ENCODE data around the gene NOL4L. TPM values are rescaled to one million over a fixed set of nuclear protein-coding genes. Genes with fewer than 3 reads are reported as not detected.

NOL4L gene
- polyA plus RNA-seq, 2 of the 4 experiments (the other 2 are of a cell fraction): 9.5 to 11.8 TPM

DNA sequence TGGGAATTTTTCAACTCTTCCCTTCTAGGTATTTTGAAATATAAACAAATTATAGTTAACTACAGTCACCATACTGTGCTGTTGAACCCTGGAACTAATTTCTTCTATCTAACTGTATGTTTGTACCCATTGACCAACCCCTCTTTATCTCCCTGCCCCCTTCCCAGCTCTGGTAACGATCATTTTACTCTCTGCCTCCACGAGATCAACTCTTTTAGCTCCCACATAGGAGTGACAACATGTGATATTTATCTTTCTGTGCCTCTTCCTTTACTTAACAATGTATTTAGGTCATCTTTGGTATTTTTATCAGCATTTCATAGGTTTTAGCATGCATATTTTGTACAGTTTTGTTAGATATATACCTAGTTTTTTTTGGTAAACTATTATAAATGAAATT is 181.1 kb downstream of the NOL4L start:
- Histone ChIP-seq H3K4me1 (no peaks in the 10 kb centered on the region), H3K27ac (no peak overlapping the region), H3K4me3 (no peak overlapping the region), H3K4me2 (no peak overlapping the region), H3K9me3 (no peaks in the 10 kb centered on the region)
- no peak for FAIRE-seq
- 84% methylated on average over 2 of the region's 2 CpGs for WGBS (ENCODE audit: missing lambda C conversion rate)
- DNase-seq (ENCODE audit: low read depth in 1 of 2, low spot score in 1 of 2): no peak
- ChIA-PET CTCF (interaction anchor here (1.0 kb wide), 1 partner anchor 27 kb away, joined by 3 read pairs; no protein-coding TSS in a partner anchor), POLR2A (no interaction called here)
- no peak for ATAC-seq
- no peak for TF ChIP-seq SMC3 (IDR thresholded peaks at IDR 0.05)

DNA sequence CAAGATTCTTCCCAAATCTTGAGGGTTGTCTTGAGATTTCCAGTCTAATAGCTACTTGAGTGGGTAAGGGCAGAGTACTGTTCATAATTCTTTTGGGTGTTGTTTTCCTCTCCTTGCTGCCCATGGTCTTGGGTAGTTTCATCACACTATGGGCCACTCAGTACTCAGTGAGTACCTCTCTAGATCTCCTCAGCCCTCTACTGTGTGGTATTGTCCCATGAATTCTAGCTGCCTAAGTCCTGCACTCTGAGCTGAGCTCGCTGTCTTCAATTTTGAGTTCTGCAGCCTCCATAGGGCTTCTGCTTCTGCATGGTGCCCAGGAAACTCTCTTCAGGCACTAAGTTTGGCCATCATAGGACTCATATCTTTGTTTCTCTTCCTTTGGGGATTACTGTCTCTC is 184.7 kb downstream of the NOL4L start:
- no peak overlapping the region for H3K4me3 ChIP-seq
- TF ChIP-seq HEYL (CRISPR knock-in tag; IDR thresholded peaks at IDR 0.05) (no peak), HOXB5 (CRISPR knock-in tag; IDR thresholded peaks at IDR 0.05) (no peak)
- DNase-seq (ENCODE audit: low read depth in 1 of 2, low spot score in 1 of 2) (no peak), ATAC-seq (peak in 1 of 2 experiments; percentile 20; a peak in 1 of 6 replicates), FAIRE-seq (no peak)
- no peaks in the 10 kb centered on the region for H3K4me1 ChIP-seq
- 94% methylated on average over 1 of the region's 1 CpG for WGBS (ENCODE audit: missing lambda C conversion rate)
- H3K9me3 ChIP-seq: no peaks in the 10 kb centered on the region
- no peak overlapping the region for H3K27ac ChIP-seq
- H3K4me2 ChIP-seq: no peak overlapping the region
- POLR2A ChIA-PET: no interaction called here
- CTCF ChIA-PET: no interaction called here

- WGBS (ENCODE audit: missing lambda C conversion rate): 95% methylated on average over 11 of the region's 11 CpGs
- FAIRE-seq (no peak), ATAC-seq (no peak), DNase-seq (ENCODE audit: low read depth in 1 of 2, low spot score in 1 of 2) (no peak)
- Histone ChIP-seq H3K9me3 (no peaks in the 10 kb centered on the region), H3K4me3 (no peak overlapping the region), H3K27ac (no peak overlapping the region), H3K4me1 (no peaks in the 10 kb centered on the region), H3K4me2 (no peak overlapping the region)
- no peak for TF ChIP-seq RCOR1 (IDR thresholded peaks at IDR 0.05; ENCODE audit: low read depth, low read length)
- TF ChIP-seq USF2 (IDR thresholded peaks at IDR 0.05): no peak
- no peak for TF ChIP-seq BHLHE40 (IDR thresholded peaks at IDR 0.05; ENCODE audit: low read depth, low read length)
- TF ChIP-seq ELK1 (IDR thresholded peaks at IDR 0.05; ENCODE audit: low read depth, low read length): no peak
- TF ChIP-seq NFE2L2 (conservative IDR thresholded peaks at IDR 0.05; ENCODE audit: low read length): no peak
- no peak for TF ChIP-seq CEBPB (IDR thresholded peaks at IDR 0.05)
- TF ChIP-seq TP53 (CRISPR knock-in tag; IDR thresholded peaks at IDR 0.05): no peak
- TF ChIP-seq SREBF2 (IDR thresholded peaks at IDR 0.05): no peak
- no peak for TF ChIP-seq CHD4 (IDR thresholded peaks at IDR 0.05; ENCODE audit: borderline replicate concordance)
- ChIA-PET CTCF (interaction anchor here (1.4 kb wide), 1 partner anchor 242 kb away, joined by 3 read pairs; no protein-coding TSS in a partner anchor), POLR2A (no interaction called here)
Observed at GRCh38 chr20:32397567-32398084, 187.5 kb downstream of the NOL4L start.

GRCh38 chr20:32396646-32397160 is 188.4 kb downstream of the NOL4L start:
- FAIRE-seq: no peak
- Histone ChIP-seq H3K27ac (no peak overlapping the region), H3K4me2 (no peak overlapping the region), H3K4me1 (no peaks in the 10 kb centered on the region), H3K9me3 (no peaks in the 10 kb centered on the region), H3K4me3 (no peak overlapping the region)
- ATAC-seq: no peak
- no peak for TF ChIP-seq MYC (IDR thresholded peaks at IDR 0.05; ENCODE audit: borderline replicate concordance, low read length)
- no peak for TF ChIP-seq ZNF302 (CRISPR knock-in tag; IDR thresholded peaks at IDR 0.05)
- no peak for DNase-seq (ENCODE audit: low read depth in 1 of 2, low spot score in 1 of 2)
- ChIA-PET CTCF (interaction anchor here (1.1 to 1.4 kb wide), 2 partner anchors 8 to 241 kb away, joined by 3 read pairs; no protein-coding TSS in a partner anchor), POLR2A (no interaction called here)
- 93% methylated on average over 3 of the region's 3 CpGs for WGBS (ENCODE audit: missing lambda C conversion rate)

DNA sequence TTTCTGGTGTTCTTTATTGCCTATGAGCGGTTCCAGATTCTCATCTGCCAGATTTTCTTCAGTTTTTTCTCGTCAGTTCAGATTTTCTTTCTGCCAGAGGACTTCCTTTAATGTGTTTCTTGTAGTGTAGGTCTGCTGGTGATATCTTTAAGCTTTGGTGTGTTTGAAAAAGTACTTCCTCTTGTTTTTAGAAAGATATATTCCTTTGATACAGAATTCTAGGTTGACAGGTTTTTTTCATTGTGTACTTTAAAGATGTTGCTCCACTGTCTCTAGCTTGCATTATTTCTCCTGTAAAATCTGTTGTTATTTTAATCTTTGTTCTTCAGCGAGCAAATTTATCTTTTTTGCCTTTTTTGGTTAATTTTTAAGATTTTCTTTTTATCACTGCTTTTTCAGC is 190.1 kb downstream of the NOL4L start:
- Histone ChIP-seq H3K27ac (no peak overlapping the region), H3K4me1 (no peaks in the 10 kb centered on the region), H3K4me3 (no peak overlapping the region), H3K4me2 (no peak overlapping the region), H3K9me3 (no peaks in the 10 kb centered on the region)
- WGBS (ENCODE audit: missing lambda C conversion rate): 81% methylated on average over 3 of the region's 3 CpGs
- TF ChIP-seq HOXB13 (CRISPR knock-in tag; IDR thresholded peaks at IDR 0.05; ENCODE audit: low read depth): no peak
- TF ChIP-seq NFE2L2 (conservative IDR thresholded peaks at IDR 0.05; ENCODE audit: low read length): no peak
- TF ChIP-seq, protein P1, sequence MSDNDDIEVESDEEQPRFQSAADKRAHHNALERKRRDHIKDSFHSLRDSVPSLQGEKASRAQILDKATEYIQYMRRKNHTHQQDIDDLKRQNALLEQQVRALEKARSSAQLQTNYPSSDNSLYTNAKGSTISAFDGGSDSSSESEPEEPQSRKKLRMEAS (IDR thresholded peaks at IDR 0.05): no peak
- TF ChIP-seq RNF2 (IDR thresholded peaks at IDR 0.05; ENCODE audit: borderline replicate concordance, low read depth): no peak
- no peak for TF ChIP-seq KDM5A (IDR thresholded peaks at IDR 0.05)
- no peak for TF ChIP-seq CHD2 (IDR thresholded peaks at IDR 0.05; ENCODE audit: low read length, partially characterized antibody)
- TF ChIP-seq CHD4 (IDR thresholded peaks at IDR 0.05; ENCODE audit: borderline replicate concordance): no peak
- no peak for TF ChIP-seq CEBPB (IDR thresholded peaks at IDR 0.05)
- TF ChIP-seq TFCP2L1 (CRISPR knock-in tag; IDR thresholded peaks at IDR 0.05): no peak
- no peak for TF ChIP-seq HES2 (IDR thresholded peaks at IDR 0.05)
- no peak for TF ChIP-seq CBX2 (IDR thresholded peaks at IDR 0.05; ENCODE audit: borderline replicate concordance, low read depth)
- DNase-seq (ENCODE audit: low read depth in 1 of 2, low spot score in 1 of 2) (no peak), ATAC-seq (no peak), FAIRE-seq (no peak)
- POLR2A ChIA-PET: no interaction called here
- CTCF ChIA-PET: interaction anchor here (0.9 to 1.6 kb wide), 2 partner anchors 12 to 22 kb away, joined by 3 to 4 read pairs; no protein-coding TSS in a partner anchor
